Measurements from ENCODE around the gene ROBO1. TPM values are rescaled to one million over a fixed set of nuclear protein-coding genes. Genes with fewer than 3 reads are reported as not detected.

Gene ROBO1
- total RNA-seq, 4 donors from 2014 or later, result 12.3 to 112 (median 27.1) TPM

GRCh38 chr3:79684041-79684440 lies 83.8 kb downstream of the ROBO1 start:
- H3K36me3 ChIP-seq, result no peaks in the 10 kb centered on the region
- no peaks in the 10 kb centered on the region for H3K4me1 ChIP-seq
- no peaks in the 10 kb centered on the region for H3K9me3 ChIP-seq
- no peaks in the 10 kb centered on the region for H3K27me3 ChIP-seq
- intact Hi-C loops (cut with DNase I; ENCODE audit: low total_unique reads), result no loop called here
- no peak overlapping the region for H3K4me3 ChIP-seq
- no peak for DNase-seq
- TF ChIP-seq, protein P1, sequence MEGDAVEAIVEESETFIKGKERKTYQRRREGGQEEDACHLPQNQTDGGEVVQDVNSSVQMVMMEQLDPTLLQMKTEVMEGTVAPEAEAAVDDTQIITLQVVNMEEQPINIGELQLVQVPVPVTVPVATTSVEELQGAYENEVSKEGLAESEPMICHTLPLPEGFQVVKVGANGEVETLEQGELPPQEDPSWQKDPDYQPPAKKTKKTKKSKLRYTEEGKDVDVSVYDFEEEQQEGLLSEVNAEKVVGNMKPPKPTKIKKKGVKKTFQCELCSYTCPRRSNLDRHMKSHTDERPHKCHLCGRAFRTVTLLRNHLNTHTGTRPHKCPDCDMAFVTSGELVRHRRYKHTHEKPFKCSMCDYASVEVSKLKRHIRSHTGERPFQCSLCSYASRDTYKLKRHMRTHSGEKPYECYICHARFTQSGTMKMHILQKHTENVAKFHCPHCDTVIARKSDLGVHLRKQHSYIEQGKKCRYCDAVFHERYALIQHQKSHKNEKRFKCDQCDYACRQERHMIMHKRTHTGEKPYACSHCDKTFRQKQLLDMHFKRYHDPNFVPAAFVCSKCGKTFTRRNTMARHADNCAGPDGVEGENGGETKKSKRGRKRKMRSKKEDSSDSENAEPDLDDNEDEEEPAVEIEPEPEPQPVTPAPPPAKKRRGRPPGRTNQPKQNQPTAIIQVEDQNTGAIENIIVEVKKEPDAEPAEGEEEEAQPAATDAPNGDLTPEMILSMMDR (IDR thresholded peaks at IDR 0.05), result no peak
- no peak for TF ChIP-seq POLR2A (IDR thresholded peaks at IDR 0.05)
- H3K27ac ChIP-seq, result no peak overlapping the region

DNA sequence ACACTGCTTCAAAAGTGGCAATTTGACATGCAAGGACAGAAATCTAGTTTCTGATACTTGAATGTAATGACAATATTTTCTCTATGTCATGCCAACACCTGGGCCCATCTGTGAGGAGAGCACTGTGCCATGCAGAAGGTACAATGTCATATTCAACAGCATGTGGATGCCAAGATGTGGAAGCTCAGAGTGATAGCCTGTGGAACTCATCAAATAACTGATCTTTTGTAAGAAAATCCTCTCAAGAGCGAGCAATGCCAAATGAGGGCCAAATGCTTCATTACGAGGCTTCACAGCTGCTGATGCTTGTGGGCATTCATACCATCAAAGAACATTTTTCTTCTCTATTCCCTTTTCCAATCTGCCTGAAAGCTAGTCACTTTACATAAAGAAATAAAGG lies 95.1 kb downstream of the ROBO1 start:
- Histone ChIP-seq H3K27me3 (no peaks in the 10 kb centered on the region), H3K4me1 (no peaks in the 10 kb centered on the region), H3K4me3 (no peak overlapping the region), H3K36me3 (no peaks in the 10 kb centered on the region), H3K9me3 (no peaks in the 10 kb centered on the region), H3K27ac (no peak overlapping the region)
- no peak for TF ChIP-seq POLR2A (IDR thresholded peaks at IDR 0.05)
- no peak for DNase-seq
- intact Hi-C loops (cut with DNase I; ENCODE audit: low total_unique reads), result no loop called here

- Histone ChIP-seq H3K27me3 (no peaks in the 10 kb centered on the region), H3K4me3 (no peak overlapping the region), H3K27ac (no peak overlapping the region), H3K36me3 (no peaks in the 10 kb centered on the region), H3K9me3 (no peaks in the 10 kb centered on the region), H3K4me1 (no peaks in the 10 kb centered on the region)
- DNase-seq, result no peak
- TF ChIP-seq POLR2A (IDR thresholded peaks at IDR 0.05), result no peak
- intact Hi-C loops (cut with DNase I; ENCODE audit: low total_unique reads), result no loop called here
Observed at GRCh38 chr3:79672075-79672474, 95.7 kb downstream of the ROBO1 start.

DNA sequence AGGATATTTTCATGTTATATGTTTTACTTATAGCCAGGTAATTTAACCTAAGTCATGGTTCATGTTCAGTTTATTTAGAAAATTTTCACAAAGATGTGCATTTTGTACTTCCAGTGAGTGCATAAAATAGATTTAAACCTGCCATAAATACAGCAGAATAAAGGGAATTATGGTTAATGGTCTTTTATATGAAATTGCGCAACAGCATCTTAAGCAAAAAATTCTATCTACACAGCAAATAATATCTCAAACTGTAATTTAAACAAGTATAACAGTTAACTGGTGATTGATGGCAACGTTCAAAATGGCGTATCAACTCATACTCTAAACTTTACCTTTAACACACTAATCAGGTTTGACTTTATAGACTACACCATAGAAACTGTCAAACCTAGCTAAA lies 97.6 kb downstream of the ROBO1 start:
- H3K9me3 ChIP-seq, result no peaks in the 10 kb centered on the region
- intact Hi-C loops (cut with DNase I; ENCODE audit: low total_unique reads), result no loop called here

DNA sequence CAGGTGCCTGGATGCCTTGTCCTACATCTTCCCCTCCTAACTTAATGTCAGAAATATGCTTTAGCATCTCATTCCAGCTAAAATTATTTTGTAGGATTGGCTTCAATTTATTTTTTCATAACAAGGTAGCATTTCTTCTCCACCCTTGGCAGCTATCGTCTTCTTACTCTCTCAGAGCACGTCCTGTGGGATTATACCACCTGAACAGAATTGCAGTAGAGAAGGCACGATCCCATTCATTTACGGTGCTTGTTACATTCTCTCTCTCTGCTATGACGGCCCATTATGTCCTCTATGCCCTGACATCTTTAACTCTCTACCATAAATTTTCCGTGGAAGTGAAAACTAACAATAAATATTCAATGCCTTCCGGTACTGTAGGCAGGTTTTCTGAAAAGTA lies 103.3 kb downstream of the ROBO1 start:
- TF ChIP-seq, protein P1 (IDR thresholded peaks at IDR 0.05), result no peak
- no peak for TF ChIP-seq POLR2A (IDR thresholded peaks at IDR 0.05)
- Histone ChIP-seq H3K4me3 (no peak overlapping the region), H3K36me3 (no peaks in the 10 kb centered on the region), H3K9me3 (no peaks in the 10 kb centered on the region), H3K27ac (no peak overlapping the region), H3K4me1 (no peaks in the 10 kb centered on the region), H3K27me3 (no peaks in the 10 kb centered on the region)
- DNase-seq, result no peak
- intact Hi-C loops (cut with DNase I; ENCODE audit: low total_unique reads), result no loop called here

More for the DNA sequence above, 97.6 kb downstream of the ROBO1 start:
- DNase-seq, result no peak
- H3K4me1 ChIP-seq, result no peaks in the 10 kb centered on the region
- TF ChIP-seq POLR2A (IDR thresholded peaks at IDR 0.05), result no peak
- TF ChIP-seq, protein P1 (IDR thresholded peaks at IDR 0.05), result no peak
- no peak overlapping the region for H3K4me3 ChIP-seq
- no peak overlapping the region for H3K27ac ChIP-seq
- no peaks in the 10 kb centered on the region for H3K27me3 ChIP-seq
- H3K36me3 ChIP-seq, result no peaks in the 10 kb centered on the region

GRCh38 chr3:79661896-79662295 lies 105.9 kb downstream of the ROBO1 start:
- TF ChIP-seq POLR2A (IDR thresholded peaks at IDR 0.05), result no peak
- TF ChIP-seq, protein P1 (IDR thresholded peaks at IDR 0.05), result no peak
- no peak for DNase-seq
- H3K4me3 ChIP-seq, result no peak overlapping the region
- H3K4me1 ChIP-seq, result no peaks in the 10 kb centered on the region
- no peak overlapping the region for H3K27ac ChIP-seq
- intact Hi-C loops (cut with DNase I; ENCODE audit: low total_unique reads), result no loop called here
- no peaks in the 10 kb centered on the region for H3K9me3 ChIP-seq
- H3K36me3 ChIP-seq, result no peaks in the 10 kb centered on the region
- no peaks in the 10 kb centered on the region for H3K27me3 ChIP-seq
